Measurements from ENCODE around the gene EMSY. TPM values are rescaled to one million over a fixed set of nuclear protein-coding genes. Genes with fewer than 3 reads are reported as not detected.

Gene EMSY
- total RNA-seq, 1 donor from 2014 or later = 47.5 TPM

GRCh38 chr11:76510060-76511047 lies 65.5 kb downstream of the EMSY start:
- Mint-ChIP-seq H3K4me3 (no peak overlapping the region), H3K9me3 (peaks cover 9% of the 10 kb centered on the region), H3K27me3 (ENCODE audit: low read depth) (no peaks in the 10 kb centered on the region), H3K4me1 (peaks cover 19% of the 10 kb centered on the region), H3K27ac (no peak overlapping the region), H3K36me3 (peaks cover 20% of the 10 kb centered on the region)
- DNase-seq (ENCODE audit: low spot score in 2 of 2, unreplicated experiment in 2 of 2) = no peak
- TF ChIP-seq, protein P1, sequence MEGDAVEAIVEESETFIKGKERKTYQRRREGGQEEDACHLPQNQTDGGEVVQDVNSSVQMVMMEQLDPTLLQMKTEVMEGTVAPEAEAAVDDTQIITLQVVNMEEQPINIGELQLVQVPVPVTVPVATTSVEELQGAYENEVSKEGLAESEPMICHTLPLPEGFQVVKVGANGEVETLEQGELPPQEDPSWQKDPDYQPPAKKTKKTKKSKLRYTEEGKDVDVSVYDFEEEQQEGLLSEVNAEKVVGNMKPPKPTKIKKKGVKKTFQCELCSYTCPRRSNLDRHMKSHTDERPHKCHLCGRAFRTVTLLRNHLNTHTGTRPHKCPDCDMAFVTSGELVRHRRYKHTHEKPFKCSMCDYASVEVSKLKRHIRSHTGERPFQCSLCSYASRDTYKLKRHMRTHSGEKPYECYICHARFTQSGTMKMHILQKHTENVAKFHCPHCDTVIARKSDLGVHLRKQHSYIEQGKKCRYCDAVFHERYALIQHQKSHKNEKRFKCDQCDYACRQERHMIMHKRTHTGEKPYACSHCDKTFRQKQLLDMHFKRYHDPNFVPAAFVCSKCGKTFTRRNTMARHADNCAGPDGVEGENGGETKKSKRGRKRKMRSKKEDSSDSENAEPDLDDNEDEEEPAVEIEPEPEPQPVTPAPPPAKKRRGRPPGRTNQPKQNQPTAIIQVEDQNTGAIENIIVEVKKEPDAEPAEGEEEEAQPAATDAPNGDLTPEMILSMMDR (IDR thresholded peaks at IDR 0.05; ENCODE audit: unreplicated experiment) = no peak

DNA sequence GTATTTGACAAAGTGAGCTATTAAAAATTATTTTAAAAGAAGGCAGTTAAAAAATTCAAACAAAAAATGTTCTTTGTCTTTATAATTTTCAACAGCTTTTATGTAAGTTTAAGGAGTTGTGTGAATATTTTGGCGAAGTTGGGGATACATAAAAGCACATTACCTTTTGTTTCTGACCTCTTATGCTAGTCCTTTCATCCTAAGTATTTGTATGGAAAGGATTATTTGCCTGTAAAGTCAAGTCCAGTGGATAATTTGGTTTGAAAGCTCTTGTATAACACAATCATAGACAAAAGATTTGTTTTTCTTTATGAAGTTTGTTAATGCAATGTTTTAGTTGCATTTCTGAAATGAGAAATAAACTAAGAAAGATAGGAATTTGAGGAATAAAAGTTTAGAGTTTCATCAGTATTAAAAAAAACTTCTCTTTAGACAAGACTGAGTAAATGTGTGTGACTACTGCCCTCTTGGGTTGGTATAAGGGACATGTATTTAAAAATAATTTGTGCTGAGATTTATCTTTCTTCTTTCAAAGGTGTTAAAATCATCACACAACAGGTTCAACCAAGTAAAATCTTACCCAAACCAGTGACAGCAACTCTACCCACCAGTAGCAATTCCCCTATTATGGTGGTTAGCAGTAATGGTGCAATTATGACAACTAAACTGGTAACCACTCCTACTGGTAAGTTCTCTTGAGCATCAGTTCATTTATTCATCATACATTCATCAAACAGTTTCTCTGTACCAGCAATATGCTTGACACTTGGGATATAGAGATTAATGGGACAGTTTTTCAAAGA lies 68.2 kb downstream of the EMSY start:
- H3K9me3 Mint-ChIP-seq = peaks cover 3% of the 10 kb centered on the region
- DNase-seq (ENCODE audit: low spot score in 2 of 2, unreplicated experiment in 2 of 2) = no peak
- TF ChIP-seq, protein P1 (IDR thresholded peaks at IDR 0.05; ENCODE audit: unreplicated experiment) = peak; percentile 58
- H3K27ac Mint-ChIP-seq = peak overlapping the region; percentile 57
- no peak overlapping the region for H3K4me3 Mint-ChIP-seq
- peaks cover 4% of the 10 kb centered on the region for H3K4me1 Mint-ChIP-seq
- H3K27me3 Mint-ChIP-seq (ENCODE audit: low read depth) = no peaks in the 10 kb centered on the region
- H3K36me3 Mint-ChIP-seq = peaks cover 12% of the 10 kb centered on the region

- peaks cover 6% of the 10 kb centered on the region for H3K36me3 Mint-ChIP-seq
- TF ChIP-seq, protein P1 (IDR thresholded peaks at IDR 0.05; ENCODE audit: unreplicated experiment) = no peak
- H3K9me3 Mint-ChIP-seq = no peaks in the 10 kb centered on the region
- H3K27me3 Mint-ChIP-seq (ENCODE audit: low read depth) = no peaks in the 10 kb centered on the region
- H3K4me1 Mint-ChIP-seq = peaks cover 4% of the 10 kb centered on the region
- DNase-seq (ENCODE audit: low spot score in 2 of 2, unreplicated experiment in 2 of 2) = no peak
- H3K27ac Mint-ChIP-seq = no peak overlapping the region
- H3K4me3 Mint-ChIP-seq = no peak overlapping the region
Measured at GRCh38 chr11:76513654-76514034, 68.8 kb downstream of the EMSY start.

DNA sequence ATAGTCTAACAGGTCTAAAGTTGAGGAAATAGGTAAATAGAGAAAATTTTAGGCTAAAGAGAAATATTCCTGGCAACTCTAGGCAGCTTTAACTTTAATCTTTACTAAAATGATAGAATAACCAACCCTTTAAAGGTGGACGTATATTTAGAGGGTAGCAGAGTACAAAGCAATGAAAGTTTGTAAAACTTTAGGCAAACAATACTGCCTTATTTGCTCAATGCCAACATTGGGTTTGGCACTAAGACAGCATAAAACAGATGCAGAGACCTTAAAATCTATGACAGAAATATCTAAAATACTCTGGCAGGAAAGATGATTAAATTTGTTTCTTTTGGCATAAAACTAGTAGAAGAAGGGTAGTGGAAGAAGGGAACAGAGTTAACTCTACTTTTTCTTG lies 70.7 kb downstream of the EMSY start:
- no peaks in the 10 kb centered on the region for H3K9me3 Mint-ChIP-seq
- peaks cover 8% of the 10 kb centered on the region for H3K4me1 Mint-ChIP-seq
- H3K4me3 Mint-ChIP-seq = no peak overlapping the region
- H3K36me3 Mint-ChIP-seq = no peaks in the 10 kb centered on the region
- H3K27me3 Mint-ChIP-seq (ENCODE audit: low read depth) = no peaks in the 10 kb centered on the region
- TF ChIP-seq, protein P1 (IDR thresholded peaks at IDR 0.05; ENCODE audit: unreplicated experiment) = no peak
- DNase-seq (ENCODE audit: low spot score in 2 of 2, unreplicated experiment in 2 of 2) = no peak
- H3K27ac Mint-ChIP-seq = no peak overlapping the region

DNA sequence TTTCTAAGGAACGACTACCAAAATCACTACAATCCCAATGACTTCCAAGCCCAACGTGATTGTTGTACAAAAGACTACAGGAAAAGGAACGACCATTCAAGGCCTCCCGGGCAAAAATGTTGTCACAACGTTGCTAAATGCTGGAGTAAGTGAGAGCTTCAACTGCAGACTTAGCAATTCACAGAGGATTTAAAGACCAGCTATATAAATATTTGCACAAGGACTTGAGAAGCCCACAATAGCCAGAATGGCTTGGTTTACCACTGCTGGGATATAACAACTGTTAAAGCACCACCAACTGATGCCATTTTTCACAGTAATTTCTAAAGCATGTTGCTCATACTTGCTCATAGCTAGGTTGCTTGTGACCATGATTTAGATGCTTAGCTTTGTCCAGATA lies 78.3 kb downstream of the EMSY start:
- peaks cover 12% of the 10 kb centered on the region for H3K36me3 Mint-ChIP-seq
- H3K27ac Mint-ChIP-seq = no peak overlapping the region
- H3K4me3 Mint-ChIP-seq = no peak overlapping the region
- H3K4me1 Mint-ChIP-seq = peaks cover 9% of the 10 kb centered on the region
- no peak for DNase-seq (ENCODE audit: low spot score in 2 of 2, unreplicated experiment in 2 of 2)
- no peaks in the 10 kb centered on the region for H3K9me3 Mint-ChIP-seq
- H3K27me3 Mint-ChIP-seq (ENCODE audit: low read depth) = no peaks in the 10 kb centered on the region
- TF ChIP-seq, protein P1 (IDR thresholded peaks at IDR 0.05; ENCODE audit: unreplicated experiment) = no peak
